Cardiac muscle cell (in vitro differentiated cells and primary cell): ENCODE results near the gene B3GAT1. TPM values are rescaled to one million over a fixed set of nuclear protein-coding genes. Genes with fewer than 3 reads are reported as not detected.

Experiments
- DNase-seq, 2 donors: peaks; one replicate each; pipeline versions ENCODE4 v3.0.0 to v3.0.0-alpha.2; 2010 to 2017; ENCODE audit warnings: low read depth in 1 of 2, low spot score in 1 of 2
- H3K27ac ChIP-seq: fragments of 200-600 bp; sonication (generic); 2 replicates; pipeline ENCODE4 v1.5.1; 2016
- H3K27me3 ChIP-seq: fragments of 200-600 bp; sonication (generic); 2 replicates; pipeline ENCODE4 v1.6.0; 2016; ENCODE audit warnings: control low read depth
- H3K36me3 ChIP-seq: fragments of 200-600 bp; sonication (generic); 2 replicates; pipeline ENCODE4 v1.5.1; 2016; ENCODE audit warnings: control low read depth
- H3K4me1 ChIP-seq: fragments of 200-600 bp; sonication (generic); 2 replicates; pipeline ENCODE4 v1.8.1; 2017; ENCODE audit warnings: low read depth, mild to moderate bottlenecking, mixed run types
- H3K4me3 ChIP-seq: fragments of 200-600 bp; sonication (generic); 2 replicates; pipeline ENCODE4 v1.5.1; 2016; ENCODE audit warnings: mild to moderate bottlenecking
- H3K9me3 ChIP-seq: fragments of 200-600 bp; sonication (generic); 2 replicates; pipeline ENCODE4 v1.5.1; 2017; ENCODE audit warnings: low read depth, mild to moderate bottlenecking, control low read depth
- CTCF ChIP-seq: IDR thresholded peaks from 2 replicates; pipeline ENCODE4 v1.5.1; 2012; ENCODE audit warnings: low read depth, mild to moderate bottlenecking, low read length
- polyA plus RNA-seq: library from polyadenylated mRNA; unstranded; fragments of >200 nt; fragmentation: Nextera tagmentation; extraction: Ambion mirVana; gene quantifications from 2 replicates; pipeline ENCODE4 v1.2.1, GENCODE V29; 2016
- total RNA-seq: library from RNA; depleted of rRNA; stranded (reverse); fragments of >200 nt; gene quantifications from 2 replicates; pipeline ENCODE4 v1.2.3, GENCODE V29; 2016

The B3GAT1 gene
- total and polyA plus RNA-seq, 2 experiments from 2014 or later: 1.5 TPM; not detected in 1

DNA sequence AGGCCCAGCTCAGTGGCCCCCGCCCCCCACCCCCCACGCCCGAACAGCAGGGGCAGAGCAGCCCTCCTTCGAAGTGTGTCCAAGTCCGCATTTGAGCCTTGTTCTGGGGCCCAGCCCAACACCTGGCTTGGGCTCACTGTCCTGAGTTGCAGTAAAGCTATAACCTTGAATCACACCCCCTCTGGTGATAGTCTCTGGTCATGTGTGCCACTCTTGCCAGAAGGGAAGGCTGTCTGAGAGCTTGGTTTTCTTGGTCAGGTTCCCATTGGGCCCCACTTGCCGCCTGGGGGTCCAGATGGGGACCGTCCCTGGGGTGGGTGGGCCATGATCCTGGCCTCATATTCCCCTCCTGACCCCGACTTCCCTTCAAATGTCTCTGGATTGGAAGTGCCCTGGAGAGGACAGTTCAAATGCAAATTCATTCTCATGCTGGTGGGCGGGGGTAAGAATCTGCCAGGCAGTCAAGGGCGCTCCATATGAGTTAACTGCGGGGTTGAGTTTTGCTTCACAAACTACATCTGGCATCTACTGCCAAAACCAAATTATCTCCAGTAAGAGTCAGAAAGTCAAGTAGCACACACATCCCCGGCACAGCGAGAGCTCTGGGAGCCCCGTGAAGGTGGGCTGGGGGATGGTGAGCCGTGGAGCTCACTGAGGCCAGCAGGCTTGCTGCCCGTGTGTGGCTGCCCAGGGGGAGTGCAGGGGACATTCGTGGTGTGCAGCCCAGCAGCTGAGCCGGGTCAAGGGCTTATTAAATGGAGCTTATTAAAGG is 35.7 kb downstream of the B3GAT1 start:
- no peak overlapping the region for H3K27ac ChIP-seq
- DNase-seq: no peak
- H3K4me1 ChIP-seq: no peaks in the 10 kb centered on the region
- H3K36me3 ChIP-seq: no peaks in the 10 kb centered on the region
- no peak overlapping the region for H3K4me3 ChIP-seq
- no peaks in the 10 kb centered on the region for H3K27me3 ChIP-seq
- no peak for TF ChIP-seq CTCF
- no peaks in the 10 kb centered on the region for H3K9me3 ChIP-seq

- Histone ChIP-seq H3K4me1 (no peaks in the 10 kb centered on the region), H3K27me3 (no peaks in the 10 kb centered on the region), H3K9me3 (no peaks in the 10 kb centered on the region), H3K36me3 (no peaks in the 10 kb centered on the region), H3K4me3 (no peak overlapping the region), H3K27ac (no peak overlapping the region)
- no peak for DNase-seq
- TF ChIP-seq CTCF: no peak
Observed at GRCh38 chr11:134374891-134375550, 37.0 kb downstream of the B3GAT1 start.

DNA sequence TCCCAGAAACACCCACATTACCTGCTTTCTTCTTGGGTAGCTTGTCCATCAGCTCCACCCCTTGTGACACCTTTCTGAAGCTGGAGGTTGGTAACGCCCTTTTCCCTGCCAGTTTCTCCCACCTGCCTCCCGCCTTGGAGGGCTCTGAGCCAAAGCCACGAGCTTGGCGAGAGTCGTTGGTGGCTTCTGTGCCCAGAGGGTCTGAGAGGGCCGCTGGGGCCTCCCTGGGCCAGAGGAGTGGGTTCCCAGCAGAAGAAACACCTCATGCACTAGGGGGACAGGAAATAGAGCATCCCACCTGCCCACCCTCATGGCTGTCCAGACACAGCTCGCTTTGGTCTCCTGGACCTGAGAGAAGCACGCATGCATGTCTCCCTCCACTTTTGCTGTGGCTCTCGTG is 37.9 kb downstream of the B3GAT1 start:
- Histone ChIP-seq H3K36me3 (no peaks in the 10 kb centered on the region), H3K4me3 (no peak overlapping the region), H3K27me3 (no peaks in the 10 kb centered on the region), H3K9me3 (no peaks in the 10 kb centered on the region), H3K27ac (no peak overlapping the region), H3K4me1 (no peaks in the 10 kb centered on the region)
- no peak for DNase-seq
- TF ChIP-seq CTCF: no peak

DNA sequence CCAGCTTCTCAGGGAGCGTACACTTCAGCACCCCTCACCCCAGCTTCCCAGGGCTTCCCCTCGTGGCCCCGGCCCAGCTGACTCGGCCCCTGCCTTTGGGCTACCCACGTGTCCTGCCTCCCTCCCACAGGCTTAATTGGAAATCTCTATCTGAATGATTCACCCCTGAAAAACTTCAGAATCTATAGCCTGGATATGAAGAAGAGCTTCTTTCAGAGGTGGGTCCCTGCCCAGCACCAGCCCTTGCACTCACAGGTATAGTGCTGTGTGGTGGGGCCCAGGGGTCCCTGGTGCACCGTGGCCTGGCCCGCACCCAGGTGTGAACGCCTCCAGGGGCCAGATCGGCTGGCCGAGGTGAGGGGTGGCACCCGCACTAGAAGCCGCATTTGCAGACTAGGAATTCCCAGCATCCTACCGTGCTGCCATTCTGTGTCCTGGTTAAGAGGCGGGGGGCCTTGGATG is 38.4 kb downstream of the B3GAT1 start:
- H3K9me3 ChIP-seq: no peaks in the 10 kb centered on the region
- no peaks in the 10 kb centered on the region for H3K4me1 ChIP-seq
- H3K4me3 ChIP-seq: no peak overlapping the region
- H3K36me3 ChIP-seq: no peaks in the 10 kb centered on the region
- no peak for TF ChIP-seq CTCF
- no peak overlapping the region for H3K27ac ChIP-seq
- no peak for DNase-seq
- H3K27me3 ChIP-seq: no peaks in the 10 kb centered on the region

GRCh38 chr11:134372961-134373360 is 39.1 kb downstream of the B3GAT1 start:
- no peak for DNase-seq

More at GRCh38 chr11:134372961-134373360, 39.1 kb downstream of the B3GAT1 start:
- H3K9me3 ChIP-seq: no peaks in the 10 kb centered on the region
- no peaks in the 10 kb centered on the region for H3K36me3 ChIP-seq
- no peaks in the 10 kb centered on the region for H3K4me1 ChIP-seq
- H3K4me3 ChIP-seq: no peak overlapping the region
- no peak for TF ChIP-seq CTCF
- no peak overlapping the region for H3K27ac ChIP-seq
- H3K27me3 ChIP-seq: no peaks in the 10 kb centered on the region
